Stomach (tissue), 9 donors: ENCODE measurements around the gene C2CD4D. TPM values are rescaled to one million over a fixed set of nuclear protein-coding genes. Genes with fewer than 3 reads are reported as not detected.
"Not testable (repeated sequence)": the region's sequence is repeated elsewhere in the genome, so short reads cannot be mapped to it uniquely, and the experiment has no call there.

Experiments used
- DNase-seq, 2 donors: peaks; one replicate each; pipeline versions ENCODE4 v3.0.0 to v3.0.0-alpha.2; 2013 to 2019
- H3K27ac ChIP-seq, 5 donors: fragments of 200-600 bp in 4 of 5; sonication (generic) in 4 of 5; one replicate each; pipeline ENCODE4 v1.5.1; 2013 to 2019; ENCODE audit warnings: mild to moderate bottlenecking in 1 of 5, moderate library complexity in 1 of 5
- H3K27me3 ChIP-seq, 3 donors: fragments of 200-600 bp; sonication (generic); one replicate each; pipeline ENCODE4 v1.5.1; 2017 to 2019; ENCODE audit warnings: mixed run types in 1 of 3
- H3K36me3 ChIP-seq, 4 donors: fragments of 200-600 bp; sonication (generic); 1 replicate in 3 of 4; 2 replicates in 1 of 4; pipeline ENCODE4 v1.5.1; 2016 to 2019
- H3K4me1 ChIP-seq, 4 donors: fragments of 200-600 bp; sonication (generic); one replicate each; pipeline ENCODE4 v1.5.1; 2016 to 2019
- H3K4me3 ChIP-seq, 4 donors: fragments of 200-600 bp; sonication (generic) in 3 of 4; one replicate each; pipeline ENCODE4 v1.5.1; 2016 to 2019; ENCODE audit warnings: mild to moderate bottlenecking in 1 of 4
- H3K9me3 ChIP-seq, 4 donors: fragments of 200-600 bp; sonication (generic); one replicate each; pipeline ENCODE4 v1.5.1; 2016 to 2019
- CTCF ChIP-seq, 7 experiments: fragments of 450-650 bp in 4 of 7; fragments of 200-600 bp in 3 of 7; sonication (generic) in 3 of 7; IDR thresholded peaks; one replicate each; pipeline ENCODE4 v1.5.1; 2016 to 2019; ENCODE audit warnings: antibody characterized with exemption in 7 of 7, control low read depth in 2 of 7, mild to moderate bottlenecking in 1 of 7
- EP300 ChIP-seq: sonication (generic); formaldehyde crosslinking; IDR thresholded peaks from one replicate; pipeline ENCODE4 v1.6.1; 2017; ENCODE audit warnings: antibody characterized with exemption
- POLR2A ChIP-seq, 4 donors: fragments of 450-650 bp; IDR thresholded peaks; one replicate each; pipeline ENCODE4 v1.6.1; 2016; ENCODE audit warnings: antibody characterized with exemption in 4 of 4, control low read depth in 2 of 4, mild to moderate bottlenecking in 1 of 4, moderate library complexity in 1 of 4
- POLR2AphosphoS5 ChIP-seq, 3 donors: sonication (generic); formaldehyde crosslinking; IDR thresholded peaks; one replicate each; pipeline ENCODE4 v1.6.1; 2016; ENCODE audit warnings: antibody characterized with exemption in 3 of 3
- WGBS, 5 donors: extraction: QIAGEN DNeasy Blood & Tissue Kit in 3 of 5; methylation state at CpG; one replicate each; pipeline versions ENCODE4 v1.1.5 to v1.1.7; 2013 to 2018; 5-methylcytosine and 5-hydroxymethylcytosine counted together
- intact Hi-C: fragments of 100-400 bp; cut with DNase I; formaldehyde crosslinking; loops from one replicate; pipeline ENCODE4 v1.15.1; 2023; ENCODE audit warnings: low total_unique reads
- polyA plus RNA-seq, 3 donors: library from polyadenylated mRNA; stranded (reverse); fragments of 200-250 nt; gene quantifications; one replicate each; pipeline ENCODE4 v1.2.3, GENCODE V29; 2013
- total RNA-seq, 5 donors: library from RNA; depleted of rRNA; stranded (reverse); fragments of >200 nt; gene quantifications; one replicate each; pipeline versions ENCODE4 v1.1.0 to v1.2.3, GENCODE V29; 2014 to 2016
- donor health status: healthy with polysubstance abuse.
- donor health status: Bipolar disorder and iron deficiency.
- donor health status: healthy.

The C2CD4D gene
- total and polyA plus RNA-seq, 8 donors: 0.44 to 0.73 (median 0.58) TPM; not detected in 5

GRCh38 chr1:151883898-151884297 is 44.3 kb upstream of the C2CD4D start:
- H3K4me3 ChIP-seq, intact Hi-C loops, H3K4me1 ChIP-seq, DNase-seq, H3K27ac ChIP-seq, H3K27me3 ChIP-seq, H3K9me3 ChIP-seq: not testable (repeated sequence)
- peaks cover 0 to 37% (median 25%) of the 10 kb centered on the region in 4 donors for H3K36me3 ChIP-seq
- WGBS, 5 donors: 88 to 98% (median 94%) methylated on average over 4 of the region's 4 CpGs

GRCh38 chr1:151882918-151883317 is 43.3 kb upstream of the C2CD4D start:
- H3K4me3 ChIP-seq, DNase-seq, H3K4me1 ChIP-seq, H3K27ac ChIP-seq, H3K27me3 ChIP-seq, intact Hi-C loops, H3K9me3 ChIP-seq: not testable (repeated sequence)
- peaks cover 0 to 29% (median 17%) of the 10 kb centered on the region in 4 donors for H3K36me3 ChIP-seq
- 92 to 98% (median 95%) methylated on average over 5 of the region's 5 CpGs for WGBS, 5 donors

- 92 to 99% (median 95%) methylated on average over 2 of the region's 2 CpGs for WGBS, 5 donors
- H3K27me3 ChIP-seq: no peaks in the 10 kb centered on the region
- no peak for TF ChIP-seq POLR2AphosphoS5 (IDR thresholded peaks at IDR 0.05)
- no peak for TF ChIP-seq CTCF (IDR thresholded peaks at IDR 0.05)
- TF ChIP-seq POLR2A (IDR thresholded peaks at IDR 0.05): no peak
- no peak for TF ChIP-seq EP300
- no peaks in the 10 kb centered on the region for H3K9me3 ChIP-seq
- intact Hi-C loops: no loop called here
- no peak overlapping the region for H3K27ac ChIP-seq
- no peak for DNase-seq
- H3K4me1 ChIP-seq: no peaks in the 10 kb centered on the region
- H3K4me3 ChIP-seq: no peak overlapping the region
- H3K36me3 ChIP-seq: peaks cover 0 to 26% (median 12%) of the 10 kb centered on the region in 4 donors
Measured at GRCh38 chr1:151882466-151882865, 42.8 kb upstream of the C2CD4D start.

GRCh38 chr1:151881479-151881878 is 41.9 kb upstream of the C2CD4D start:
- intact Hi-C loops: no loop called here
- Histone ChIP-seq H3K9me3 (no peaks in the 10 kb centered on the region), H3K27ac (no peak overlapping the region), H3K4me1 (no peaks in the 10 kb centered on the region), H3K36me3 (peaks cover 0 to 24% (median 7%) of the 10 kb centered on the region in 4 donors), H3K27me3 (no peaks in the 10 kb centered on the region), H3K4me3 (no peak overlapping the region)
- 44 to 55% (median 48%) methylated on average over 2 of the region's 2 CpGs for WGBS, 5 donors
- DNase-seq: no peak
- TF ChIP-seq EP300: no peak
- TF ChIP-seq POLR2A (IDR thresholded peaks at IDR 0.05): no peak
- no peak for TF ChIP-seq CTCF (IDR thresholded peaks at IDR 0.05)
- TF ChIP-seq POLR2AphosphoS5 (IDR thresholded peaks at IDR 0.05): no peak

GRCh38 chr1:151875419-151876097 is 35.9 kb upstream of the C2CD4D start:
- Histone ChIP-seq H3K36me3 (peaks cover 4 to 49% (median 21%) of the 10 kb centered on the region in 4 donors), H3K4me3 (no peak overlapping the region), H3K4me1 (no peaks in the 10 kb centered on the region), H3K9me3 (no peaks in the 10 kb centered on the region), H3K27me3 (no peaks in the 10 kb centered on the region), H3K27ac (no peak overlapping the region)
- no peak for DNase-seq
- TF ChIP-seq CTCF (IDR thresholded peaks at IDR 0.05): no peak
- TF ChIP-seq POLR2AphosphoS5 (IDR thresholded peaks at IDR 0.05): no peak
- TF ChIP-seq POLR2A (IDR thresholded peaks at IDR 0.05): no peak
- TF ChIP-seq EP300: no peak
- 89 to 98% (median 96%) methylated on average over 1 of the region's 1 CpG for WGBS, 5 donors
- intact Hi-C loops: no loop called here

GRCh38 chr1:151872776-151873175 is 33.2 kb upstream of the C2CD4D start:
- H3K27me3 ChIP-seq, H3K9me3 ChIP-seq, H3K4me3 ChIP-seq, H3K27ac ChIP-seq, intact Hi-C loops, DNase-seq, H3K4me1 ChIP-seq: not testable (repeated sequence)
- 67 to 82% (median 79%) methylated on average over 7 to 9 of the region's 9 CpGs for WGBS, 5 donors
- H3K36me3 ChIP-seq: peaks cover 4 to 42% (median 21%) of the 10 kb centered on the region in 4 donors
